ENCODE results near the gene CDHR4.
"Not testable (repeated sequence)": the region's sequence is repeated elsewhere in the genome, so short reads cannot be mapped to it uniquely, and the experiment has no call there.

CDHR4 gene

DNA sequence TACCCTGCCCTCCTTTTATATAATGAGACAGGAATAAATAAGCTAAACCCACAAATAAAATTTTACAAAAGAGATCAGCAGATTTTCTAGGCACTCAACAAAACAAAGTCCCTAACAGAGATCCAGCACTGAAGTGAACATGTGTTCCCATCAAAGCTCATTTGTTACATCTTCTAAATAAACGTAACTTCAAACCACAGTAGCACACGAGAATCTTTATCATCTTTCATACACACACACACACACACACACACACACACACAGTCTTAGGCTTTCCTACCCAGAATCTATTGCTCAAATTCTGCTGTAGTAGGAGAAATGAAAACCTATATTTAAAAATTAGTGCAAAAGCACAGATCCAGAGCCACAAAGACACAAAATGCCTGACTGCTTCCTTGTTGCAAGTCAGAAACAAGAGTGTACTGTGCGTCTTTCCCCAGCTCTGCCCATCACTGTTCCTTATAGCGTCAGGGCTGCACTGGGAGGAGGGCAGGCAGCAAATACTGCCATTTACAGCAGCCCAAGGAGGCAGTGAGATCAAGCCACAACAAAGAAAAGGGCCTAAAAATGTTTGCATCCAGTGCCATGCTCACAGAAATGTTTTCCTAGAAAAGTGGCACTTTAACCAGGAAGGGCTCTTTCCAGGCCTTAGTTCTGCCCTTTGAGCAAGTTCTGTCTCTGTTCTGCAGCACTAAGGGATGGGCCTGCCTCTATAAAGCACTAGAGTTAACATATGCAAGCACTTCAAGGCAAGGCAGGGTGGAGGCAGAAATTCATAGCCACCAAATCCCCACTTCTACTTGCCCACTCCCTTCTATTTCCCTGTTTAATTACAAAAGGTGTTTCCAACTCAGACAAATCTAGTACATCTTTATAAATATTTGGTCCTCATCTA lies 19.3 kb downstream of the CDHR4 start:
- no peak for DNase-seq (ENCODE audit: low spot score)

DNA sequence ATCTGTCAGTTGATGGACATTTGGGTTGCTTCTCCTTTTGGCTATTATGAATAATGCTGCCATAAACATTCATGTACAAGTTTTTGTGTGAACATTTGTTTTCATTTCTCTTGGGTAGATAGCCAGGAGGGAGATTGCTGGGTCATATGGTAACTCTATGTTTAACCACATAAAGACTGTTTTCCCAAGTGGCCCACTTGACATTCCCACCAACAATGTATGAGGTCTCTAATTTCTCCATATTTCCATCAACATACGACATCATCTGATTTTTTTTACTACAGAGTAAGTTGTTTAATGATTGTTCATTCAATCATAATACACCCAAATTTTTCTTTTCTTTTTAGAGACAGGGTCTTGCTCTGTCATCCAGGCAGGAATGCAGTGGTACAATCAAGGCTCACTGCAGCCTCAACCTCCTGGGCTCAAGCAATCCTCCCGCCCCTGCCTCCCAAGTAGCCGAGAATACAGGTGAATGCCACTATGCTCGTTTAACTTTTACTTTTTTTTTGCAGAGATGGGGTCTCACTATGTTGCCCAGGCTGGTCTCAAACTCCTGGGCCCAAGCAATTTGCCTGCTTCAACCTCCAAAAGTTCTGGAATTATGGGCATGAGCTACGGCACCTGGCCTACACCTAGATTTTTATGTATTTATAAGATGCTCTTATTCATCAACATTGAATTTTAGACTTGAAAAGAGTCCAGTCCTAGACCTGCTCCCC lies 20.2 kb downstream of the CDHR4 start:
- no peak for DNase-seq (ENCODE audit: low spot score)

DNA sequence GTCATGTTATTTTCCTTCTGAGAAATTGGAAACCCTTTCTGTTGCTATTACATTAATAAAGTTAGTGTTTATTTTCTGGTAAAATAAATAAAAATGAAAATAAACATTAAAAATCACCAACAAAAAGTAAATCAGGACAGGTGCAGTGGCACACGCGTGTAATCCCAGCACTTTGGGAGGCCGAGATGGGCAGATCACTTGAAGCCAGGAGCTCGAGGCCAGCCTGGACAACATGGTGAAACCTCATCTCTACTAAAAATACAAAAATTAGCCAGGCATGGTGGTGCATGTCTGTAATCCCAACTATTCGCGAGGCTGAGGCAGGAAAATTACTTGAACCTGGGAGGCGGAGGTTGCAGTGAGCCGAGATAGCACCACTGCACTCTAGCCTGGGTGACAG lies 23.6 kb downstream of the CDHR4 start:
- DNase-seq (ENCODE audit: low spot score): not testable (repeated sequence)

DNA sequence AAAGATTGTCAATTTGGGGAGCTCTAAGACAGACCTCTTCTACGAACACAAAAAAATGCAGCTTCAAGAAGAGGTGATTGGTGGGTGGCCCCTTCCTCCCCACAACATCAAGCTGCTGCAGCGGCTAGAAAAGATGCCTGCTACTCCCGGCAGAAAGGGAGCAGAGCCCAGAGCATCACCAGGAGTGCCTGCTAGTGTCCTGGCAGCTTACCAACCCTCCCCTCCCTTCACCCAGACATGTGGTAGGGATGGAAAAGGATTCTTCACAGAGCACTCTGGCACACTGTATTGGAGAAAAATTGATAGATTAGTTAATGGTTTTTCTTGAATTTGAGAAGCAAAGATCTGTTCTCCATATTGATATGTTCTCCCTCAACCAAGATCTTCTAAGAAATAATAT lies 24.1 kb downstream of the CDHR4 start:
- DNase-seq (ENCODE audit: low spot score): no peak

DNA sequence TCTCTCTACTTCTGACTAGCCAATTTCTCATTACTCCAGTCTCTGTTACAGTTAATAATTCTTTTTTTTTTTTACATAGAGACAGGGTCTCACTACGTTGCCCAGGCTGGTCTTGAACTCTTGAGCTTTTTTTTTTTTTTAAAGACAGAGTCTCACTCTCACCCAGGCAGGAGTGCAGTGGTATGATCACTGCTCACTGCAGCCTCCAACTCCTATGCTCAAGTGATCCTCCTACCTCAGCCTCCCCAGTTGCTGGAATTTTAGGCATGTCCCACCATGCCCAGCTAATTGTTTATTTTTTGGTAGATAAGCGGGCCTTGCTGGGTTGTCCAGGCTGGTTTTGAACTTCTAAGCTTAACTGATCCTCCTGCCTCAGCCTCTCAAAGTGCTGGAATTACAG lies 27.0 kb downstream of the CDHR4 start:
- DNase-seq (ENCODE audit: low spot score): no peak

DNA sequence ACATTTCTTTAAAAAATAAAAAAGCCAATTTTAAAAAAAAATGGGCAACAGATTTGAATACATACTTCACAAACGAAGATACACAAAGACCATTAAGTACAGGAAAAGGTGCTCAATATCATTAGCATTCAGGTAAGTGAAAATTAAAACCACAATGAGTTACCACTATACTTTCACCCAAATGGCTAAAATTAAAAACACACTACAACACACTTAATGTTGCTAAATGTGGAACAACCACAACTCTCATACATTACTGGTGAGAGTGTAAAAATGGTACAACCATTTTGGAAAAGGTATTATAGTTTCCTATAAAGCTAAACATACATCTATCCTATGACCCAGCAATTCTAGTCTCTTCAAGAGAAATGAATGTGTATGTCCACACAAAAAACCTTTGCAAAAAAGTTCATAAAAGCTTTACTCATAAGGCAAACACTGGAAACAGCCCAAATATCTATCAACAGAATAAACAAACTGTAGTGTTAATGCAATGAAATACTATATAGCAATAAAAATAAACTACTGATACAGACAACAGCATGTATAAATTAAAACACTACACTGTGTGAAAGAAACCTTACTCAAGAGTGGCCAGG lies 28.2 kb downstream of the CDHR4 start:
- DNase-seq (ENCODE audit: low spot score): no peak

DNA sequence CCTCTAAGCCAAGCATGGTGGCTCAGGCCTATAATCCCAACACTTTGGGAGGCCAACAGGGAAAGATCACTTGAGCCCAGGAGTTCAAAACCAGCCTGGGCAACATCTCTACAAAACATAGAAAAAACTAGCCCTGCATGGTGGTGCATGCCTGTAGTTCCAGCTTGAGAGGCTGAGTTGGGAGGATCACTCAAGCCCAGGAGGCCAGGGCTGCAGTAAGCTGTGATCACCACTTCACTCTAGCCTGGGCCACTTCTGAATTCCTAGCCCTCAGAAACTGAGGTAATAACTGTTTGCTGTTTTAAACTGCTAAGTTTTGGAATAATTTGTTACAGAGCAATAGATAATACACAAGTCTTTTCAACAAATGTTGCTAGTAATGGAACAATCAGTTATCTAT lies 29.7 kb downstream of the CDHR4 start:
- DNase-seq (ENCODE audit: low spot score): no peak

DNA sequence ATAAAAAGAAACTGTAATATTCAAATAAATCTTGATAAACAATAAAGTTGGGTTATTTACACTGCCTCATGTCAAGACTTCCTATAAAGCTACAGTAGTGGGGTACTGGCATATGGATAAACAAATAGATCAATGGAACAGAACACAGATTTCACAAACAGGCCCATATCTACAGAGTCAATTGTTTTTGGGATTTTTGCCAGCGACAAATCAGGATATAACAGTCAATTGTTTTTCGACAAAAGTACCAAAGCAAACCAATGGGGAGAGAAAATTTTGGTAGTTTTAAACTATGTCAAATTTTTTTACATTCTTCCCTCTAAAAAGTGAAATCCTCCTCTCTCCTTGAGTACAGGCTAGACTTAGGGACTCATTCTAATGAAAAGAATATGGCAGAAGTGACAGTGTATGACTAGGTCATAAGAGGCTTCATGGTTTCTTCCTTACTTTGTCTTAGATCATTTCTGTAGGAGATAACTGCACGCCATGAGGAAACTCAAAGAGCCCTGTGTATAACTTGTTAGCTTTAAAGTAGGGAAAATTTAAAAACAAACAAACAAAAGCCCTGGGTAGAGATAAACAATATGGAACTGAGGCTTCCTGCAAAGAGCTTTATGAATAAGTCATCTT lies 30.3 kb downstream of the CDHR4 start:
- no peak for DNase-seq (ENCODE audit: low spot score)

DNA sequence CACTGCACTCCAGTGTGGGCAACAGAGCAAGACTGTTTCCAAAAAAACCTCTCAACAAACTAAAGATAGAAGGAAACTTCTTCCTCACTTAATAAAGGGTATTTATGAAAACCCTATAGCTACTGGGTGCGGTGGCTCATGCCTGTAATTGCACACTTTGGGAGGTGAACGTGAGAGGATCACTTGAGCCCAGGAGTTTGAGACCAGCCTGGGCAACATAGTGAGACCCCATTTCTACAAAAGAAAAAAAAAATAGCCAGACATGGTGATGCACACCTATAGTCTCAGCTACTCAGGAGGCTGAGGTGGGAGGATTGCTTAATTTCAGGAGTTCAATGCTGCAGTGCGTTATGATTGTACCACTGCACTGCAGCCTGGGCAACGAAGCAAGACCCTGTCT lies 35.7 kb downstream of the CDHR4 start:
- no peak for DNase-seq (ENCODE audit: low spot score)

DNA sequence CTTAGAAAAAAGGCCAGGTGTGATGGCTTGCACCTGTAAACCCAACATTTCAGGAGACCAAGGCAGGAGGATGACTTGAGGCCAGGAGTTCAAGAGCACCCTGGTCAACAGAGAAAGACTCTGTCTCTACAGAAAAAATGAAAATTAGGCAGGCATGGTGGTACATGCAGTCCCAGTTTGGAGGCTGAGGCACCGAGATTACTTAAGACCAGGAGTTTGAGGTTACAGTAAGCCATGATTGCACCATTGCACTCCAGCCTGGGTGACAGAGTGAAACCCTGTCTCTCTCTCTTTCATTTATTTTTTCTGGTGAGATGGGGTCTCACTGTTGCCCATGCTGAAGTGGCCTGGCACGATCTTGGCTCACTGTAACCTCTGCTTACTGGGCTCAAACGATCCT lies 38.0 kb downstream of the CDHR4 start:
- DNase-seq (ENCODE audit: low spot score): no peak

DNA sequence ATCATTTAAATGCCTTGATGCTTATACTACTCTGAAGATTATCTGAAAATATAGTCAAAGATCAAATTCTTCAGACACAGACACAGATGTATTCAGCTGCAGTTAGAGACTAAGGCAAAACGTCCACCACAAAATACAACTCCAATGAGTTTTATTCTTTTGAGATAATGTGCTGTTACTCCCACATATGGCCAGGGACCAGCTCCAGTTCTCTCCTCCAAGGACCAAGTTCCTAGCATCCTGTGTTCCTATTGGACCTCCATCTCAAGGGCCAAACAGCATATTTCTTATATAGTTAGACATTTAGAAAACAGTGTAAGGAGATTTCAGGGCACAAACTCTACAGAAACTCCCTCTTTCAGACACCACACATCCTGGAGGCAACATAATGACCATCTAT lies 40.4 kb downstream of the CDHR4 start:
- no peak for DNase-seq (ENCODE audit: low spot score)

DNA sequence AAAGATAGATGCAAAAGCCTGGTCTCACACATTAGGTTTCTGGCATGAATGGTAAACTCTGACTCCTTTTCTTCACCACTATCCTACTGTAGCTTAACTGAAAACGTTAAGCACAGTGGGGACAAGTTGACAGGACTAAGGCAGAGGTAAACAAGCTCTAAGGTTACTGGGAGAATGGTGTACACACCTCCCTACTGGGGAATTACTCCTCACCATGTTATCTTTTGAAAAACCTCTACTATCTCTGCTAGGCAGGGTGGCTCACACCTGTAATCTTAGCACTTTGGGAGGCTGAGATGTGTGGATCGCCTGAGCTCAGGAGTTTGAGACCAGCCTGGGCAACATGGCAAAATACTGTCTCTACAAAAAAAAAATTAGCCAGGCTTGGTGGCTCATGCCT lies 42.5 kb downstream of the CDHR4 start:
- no peak for DNase-seq (ENCODE audit: low spot score)

DNA sequence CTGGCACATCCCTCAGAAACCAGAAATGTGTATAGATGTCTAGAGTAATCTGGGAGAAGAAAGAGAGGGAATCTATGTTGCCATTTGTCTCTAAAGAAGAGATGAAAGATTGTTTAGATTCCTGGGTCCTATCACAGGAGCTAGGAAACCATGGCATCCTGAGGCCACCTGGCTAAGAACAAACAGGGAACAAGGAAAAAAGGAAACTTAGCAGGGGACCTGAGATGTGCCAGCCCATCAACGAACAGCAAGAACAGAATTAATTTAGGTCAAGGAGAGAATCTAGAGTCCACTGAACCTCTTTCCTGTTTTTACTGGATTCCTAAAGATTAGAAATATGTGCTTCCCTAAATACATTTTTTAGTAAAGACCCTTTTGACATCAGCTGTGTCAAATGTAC lies 43.6 kb downstream of the CDHR4 start:
- no peak for DNase-seq (ENCODE audit: low spot score)

DNA sequence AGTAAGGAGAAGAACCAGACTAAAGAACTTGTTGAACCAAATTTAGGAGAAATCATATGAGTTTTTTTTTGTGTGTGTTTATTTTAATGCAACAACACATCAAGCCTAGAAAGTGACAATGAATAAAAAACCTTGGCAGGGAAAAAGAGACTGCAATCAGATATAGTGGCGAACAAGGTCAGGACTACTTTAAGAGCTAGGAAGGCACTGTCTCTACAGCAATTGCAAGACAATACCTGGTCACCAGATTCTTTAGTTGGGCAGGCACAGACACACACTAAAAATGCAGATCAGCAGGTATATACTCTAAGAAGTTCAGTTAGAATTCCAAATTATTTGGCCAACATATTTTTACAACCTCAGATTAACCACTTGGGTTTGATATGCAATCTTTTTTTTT lies 45.1 kb downstream of the CDHR4 start:
- no peak for DNase-seq (ENCODE audit: low spot score)

DNA sequence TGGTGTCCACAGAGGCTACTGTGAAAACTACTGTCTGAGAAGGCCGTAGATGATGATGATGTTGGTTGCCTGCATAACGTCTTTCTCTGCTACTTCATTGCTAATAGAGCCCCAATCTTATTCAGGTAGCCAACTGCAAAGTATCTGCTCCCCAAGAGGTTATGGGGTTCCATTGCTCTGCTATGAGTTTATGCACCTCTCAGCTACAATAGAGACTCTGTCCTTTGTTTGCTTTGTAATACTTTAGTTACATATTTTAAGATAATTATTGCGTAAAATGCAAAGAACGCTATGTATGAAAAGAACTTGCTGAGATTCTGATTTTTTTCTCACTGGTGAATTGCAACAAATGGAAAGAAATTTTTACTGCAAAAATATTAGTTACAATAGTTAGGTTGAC lies 48.2 kb downstream of the CDHR4 start:
- DNase-seq (ENCODE audit: low spot score): no peak

DNA sequence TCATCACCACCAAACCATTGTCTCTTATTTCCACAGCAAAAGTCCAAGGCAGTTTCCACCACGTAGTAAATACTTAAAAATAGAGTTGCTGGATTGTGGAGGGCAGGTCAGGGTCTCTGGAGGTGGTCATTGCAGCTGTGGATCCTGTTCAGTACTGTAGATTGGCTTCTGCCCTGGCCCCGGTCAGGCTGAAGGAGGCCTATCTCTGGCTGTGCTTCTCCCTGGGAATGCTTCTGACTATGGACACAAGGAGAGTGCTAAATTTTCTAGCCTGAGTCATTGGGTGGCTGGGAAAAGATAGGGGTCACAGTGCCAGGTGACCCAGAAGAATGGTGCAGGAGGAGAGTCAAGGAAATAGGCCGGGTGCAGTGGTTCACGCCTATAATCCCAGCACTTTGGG lies 49.6 kb downstream of the CDHR4 start:
- no peak for DNase-seq (ENCODE audit: low spot score)

DNA sequence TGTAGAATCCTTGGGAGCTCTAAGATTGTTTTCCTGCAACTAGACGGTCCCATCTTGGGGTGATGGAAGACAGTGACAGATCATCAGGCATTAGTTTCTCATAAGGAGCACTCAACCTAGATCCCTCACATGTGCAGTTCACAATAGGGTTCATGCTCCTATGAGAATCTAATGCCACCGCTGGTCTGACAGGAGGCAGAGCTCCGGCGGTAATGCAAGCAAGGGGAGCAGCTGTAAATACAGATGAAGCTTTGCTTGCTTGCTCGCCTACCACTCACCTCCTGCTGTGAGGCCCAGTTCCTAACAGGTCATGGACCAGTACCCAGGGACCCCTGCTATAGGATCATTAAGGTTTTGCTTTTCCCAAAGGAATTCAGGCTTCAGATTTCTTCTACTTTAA lies 50.8 kb downstream of the CDHR4 start:
- not testable (repeated sequence) for DNase-seq (ENCODE audit: low spot score)

DNA sequence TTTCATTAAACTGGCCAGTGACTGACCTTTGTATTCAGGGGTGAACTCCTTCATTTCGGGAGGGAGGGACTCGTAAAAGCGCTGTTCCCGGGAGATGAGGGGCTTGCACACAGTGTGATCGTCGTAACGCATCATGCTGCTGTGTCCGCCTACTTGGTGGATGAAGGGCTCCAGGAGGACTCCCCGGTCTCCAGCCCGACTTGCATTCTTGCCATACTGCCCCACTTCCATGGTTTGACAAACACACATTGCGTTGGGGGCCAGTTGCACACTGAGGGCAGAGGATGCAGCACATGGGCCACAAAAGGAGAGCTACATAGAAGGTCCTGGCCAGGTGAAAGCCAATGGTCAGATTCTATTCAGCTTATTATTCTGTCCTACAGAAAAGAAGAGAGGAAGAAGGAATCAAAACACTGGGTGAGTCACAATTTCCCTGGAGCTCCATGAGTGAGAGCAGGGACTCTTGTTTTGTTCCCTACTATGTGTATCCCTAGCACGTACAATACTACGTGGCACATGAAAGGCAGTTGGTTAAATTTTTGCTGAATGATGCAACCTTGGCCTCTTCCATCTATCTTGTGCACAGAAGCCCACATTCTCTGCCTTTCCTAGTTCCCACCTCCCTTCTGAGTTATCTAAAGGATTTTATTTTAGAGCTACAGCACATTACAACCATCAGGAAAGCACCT lies 51.7 kb downstream of the CDHR4 start:
- DNase-seq (ENCODE audit: low spot score): peak; percentile 17

DNA sequence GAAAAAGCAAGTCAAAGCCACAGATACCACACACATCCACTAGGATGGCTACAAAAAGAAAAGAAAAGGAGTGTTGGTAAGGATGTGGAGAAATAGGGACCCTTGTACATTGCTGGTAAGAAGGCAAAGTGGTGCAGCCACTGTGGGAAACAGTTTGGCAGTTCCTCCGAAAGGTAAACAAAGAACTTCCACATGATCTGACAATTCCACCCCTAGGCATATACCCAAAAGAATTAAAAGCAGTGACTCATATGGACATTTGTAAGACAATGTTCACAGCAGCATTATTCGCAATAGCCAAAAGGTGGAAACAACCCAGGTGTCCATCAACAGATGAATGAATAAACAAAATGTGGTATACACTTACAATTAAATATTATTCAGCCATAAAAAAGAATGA lies 53.7 kb downstream of the CDHR4 start:
- DNase-seq (ENCODE audit: low spot score): no peak

Data from AG08396 (cell line).